Erythroblast (primary cell): ENCODE measurements around the gene FBLIM1.

Experiments
- GATA1 ChIP-seq: IDR thresholded peaks from 2 replicates; pipeline ENCODE4 v1.6.1; 2011; ENCODE audit warnings: low read depth, mild to moderate bottlenecking, control low read depth, low read length, moderate library complexity
- POLR2A ChIP-seq: IDR thresholded peaks from 2 replicates; pipeline ENCODE4 v1.6.1; 2011; ENCODE audit warnings: mild to moderate bottlenecking, low read length

- TF ChIP-seq POLR2A (no peak), GATA1 (no peak)
Measured at GRCh38 chr1:15768388-15768787, 9.8 kb downstream of the FBLIM1 start.
